GM12873 (cell line): ENCODE measurements around the gene SLC7A9.

Experiments used
- CTCF ChIP-seq: IDR thresholded peaks from 2 replicates; pipeline ENCODE4 v1.5.1; 2012; ENCODE audit warnings: low read depth, mild to moderate bottlenecking, moderate library complexity, low read length, control low read depth; ENCODE audit not compliant: insufficient read depth; ENCODE audit errors: missing control alignments

Gene SLC7A9

GRCh38 chr19:32880622-32881021 is 11.1 kb upstream of the SLC7A9 start:
- TF ChIP-seq CTCF, result no peak

- no peak for TF ChIP-seq CTCF
Observed at GRCh38 chr19:32879741-32880140, 10.2 kb upstream of the SLC7A9 start.

- TF ChIP-seq CTCF, result no peak
Observed at GRCh38 chr19:32878988-32879387, 9.4 kb upstream of the SLC7A9 start.

GRCh38 chr19:32877977-32878745 is 8.6 kb upstream of the SLC7A9 start:
- TF ChIP-seq CTCF, result no peak

GRCh38 chr19:32877323-32877912 is 7.9 kb upstream of the SLC7A9 start:
- TF ChIP-seq CTCF, result no peak

GRCh38 chr19:32876919-32877285 is 7.3 kb upstream of the SLC7A9 start:
- no peak for TF ChIP-seq CTCF

- TF ChIP-seq CTCF, result no peak
Observed at GRCh38 chr19:32876236-32876918, 6.8 kb upstream of the SLC7A9 start.
